Measurements from ENCODE around the gene NUDT11.

GRCh38 chrX:51440365-51440764 lies 56.0 kb downstream of the NUDT11 start:
- TF ChIP-seq REST (IDR thresholded peaks at IDR 0.05; ENCODE audit: low read depth) (no peak), TAF1 (IDR thresholded peaks at IDR 0.05; ENCODE audit: low read depth) (no peak), YY1 (IDR thresholded peaks at IDR 0.05; ENCODE audit: low read depth) (no peak), MAX (IDR thresholded peaks at IDR 0.05) (no peak), RAD21 (IDR thresholded peaks at IDR 0.05; ENCODE audit: low read depth) (no peak), TCF12 (IDR thresholded peaks at IDR 0.05; ENCODE audit: low read depth) (no peak), EP300 (IDR thresholded peaks at IDR 0.05; ENCODE audit: borderline replicate concordance) (no peak), TEAD4 (IDR thresholded peaks at IDR 0.05) (no peak)
